HG02885 (cell line): ENCODE measurements around the gene VIPR1.

Source experiments
- ATAC-seq: cut with Tn5 transposase; IDR thresholded peaks from one replicate; pipeline ENCODE4 v1.9.1; 2021; ENCODE audit warnings: mild to moderate bottlenecking; ENCODE audit not compliant: unreplicated experiment, poor library complexity

The VIPR1 gene

DNA sequence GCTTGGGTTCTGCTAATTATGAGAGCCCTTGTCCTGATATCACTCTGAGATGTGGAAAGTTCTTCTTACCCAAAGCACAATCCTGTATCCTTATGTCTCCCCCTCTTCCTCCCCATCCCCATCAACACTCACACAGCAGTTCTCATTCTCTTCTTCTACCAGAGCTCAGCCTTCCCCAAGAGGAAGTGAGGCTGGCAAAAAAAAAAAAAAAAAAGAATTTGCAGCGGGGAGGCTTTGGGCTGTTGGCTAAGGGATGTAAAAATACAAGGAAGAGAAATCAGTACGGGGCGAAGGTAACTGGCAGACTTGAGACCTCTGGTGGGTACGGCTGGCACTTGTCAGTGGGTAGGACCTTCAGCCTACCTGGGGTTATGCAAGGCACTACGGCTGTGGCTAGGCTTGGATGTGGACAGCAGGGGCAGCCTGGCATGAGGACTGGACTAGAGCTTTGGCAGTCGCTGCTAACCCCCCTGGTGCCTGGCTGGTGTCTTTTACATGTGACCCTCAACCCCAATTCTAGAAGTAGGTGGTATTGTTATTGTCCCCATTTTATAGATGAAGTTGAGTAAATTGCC, 5.4 kb downstream of the VIPR1 start:
- no peak for ATAC-seq

- ATAC-seq, result no peak
These were observed 6.1 kb downstream of the VIPR1 start for GRCh38 chr3:42508562-42508961.

DNA sequence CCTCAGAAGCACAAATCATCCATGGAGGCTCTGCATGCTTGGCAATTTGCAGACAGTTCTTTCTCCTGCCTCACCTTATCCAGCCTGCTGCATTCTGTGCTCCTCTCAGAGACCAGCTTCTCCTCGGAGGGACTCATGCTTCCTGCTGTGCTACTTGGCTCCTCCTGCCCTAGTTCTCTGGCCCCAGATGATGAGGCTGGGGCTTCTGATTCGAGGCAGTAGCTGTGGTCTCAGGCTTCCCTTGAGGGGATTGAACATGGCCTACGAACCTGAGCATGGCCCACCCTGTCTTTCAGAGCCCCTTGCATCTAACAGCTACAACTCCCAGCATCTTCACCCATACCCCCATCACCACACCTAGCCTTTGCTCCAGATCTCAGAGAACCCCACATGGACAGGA, 6.7 kb downstream of the VIPR1 start:
- ATAC-seq, result no peak

DNA sequence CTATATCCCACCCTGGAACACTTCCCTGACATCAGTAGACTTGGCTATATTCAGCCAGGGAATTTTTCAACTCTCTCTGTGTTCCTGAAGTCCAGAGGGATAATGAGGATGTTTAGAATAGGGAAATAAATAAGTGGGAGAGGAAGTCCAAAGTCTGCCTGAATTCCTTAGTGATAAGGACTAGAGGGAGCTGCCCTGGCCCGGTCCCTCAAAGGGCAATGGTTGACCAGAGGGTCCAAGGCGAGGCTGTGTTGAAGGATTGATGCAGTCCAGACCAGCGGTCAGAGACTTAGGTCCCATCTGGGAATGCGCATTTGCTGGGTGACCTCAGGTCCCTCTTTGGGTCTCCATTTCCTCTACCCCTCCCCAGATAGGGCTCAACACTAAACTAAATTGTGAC, 7.9 kb downstream of the VIPR1 start:
- no peak for ATAC-seq

- ATAC-seq, result no peak
These were observed 8.8 kb downstream of the VIPR1 start for GRCh38 chr3:42511201-42511600.

GRCh38 chr3:42511736-42512135, 9.3 kb downstream of the VIPR1 start:
- ATAC-seq, result no peak

- no peak for ATAC-seq
These were observed 10.7 kb downstream of the VIPR1 start for GRCh38 chr3:42513121-42513520.

GRCh38 chr3:42513521-42513920, 11.1 kb downstream of the VIPR1 start:
- ATAC-seq, result no peak

DNA sequence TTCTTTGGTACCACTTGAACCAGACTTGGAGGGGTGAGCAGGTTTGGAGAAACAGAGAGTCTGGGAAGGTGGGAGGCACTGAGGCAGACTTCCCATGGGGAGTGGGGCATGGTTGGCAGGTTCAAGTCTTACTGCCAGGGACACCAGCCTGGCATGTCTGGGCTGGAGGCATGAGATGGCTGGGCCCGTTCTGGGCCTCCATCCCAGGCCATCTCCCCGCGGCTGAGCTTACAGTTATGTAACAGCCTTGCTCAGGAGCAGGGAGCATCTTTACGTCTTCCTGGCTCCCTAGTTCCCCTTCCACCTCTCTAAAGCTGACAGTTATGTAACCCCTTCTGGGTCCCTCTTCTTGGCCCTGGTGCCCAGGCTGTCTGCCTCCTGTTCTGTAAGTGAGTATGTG, 12.4 kb downstream of the VIPR1 start:
- ATAC-seq, result no peak

DNA sequence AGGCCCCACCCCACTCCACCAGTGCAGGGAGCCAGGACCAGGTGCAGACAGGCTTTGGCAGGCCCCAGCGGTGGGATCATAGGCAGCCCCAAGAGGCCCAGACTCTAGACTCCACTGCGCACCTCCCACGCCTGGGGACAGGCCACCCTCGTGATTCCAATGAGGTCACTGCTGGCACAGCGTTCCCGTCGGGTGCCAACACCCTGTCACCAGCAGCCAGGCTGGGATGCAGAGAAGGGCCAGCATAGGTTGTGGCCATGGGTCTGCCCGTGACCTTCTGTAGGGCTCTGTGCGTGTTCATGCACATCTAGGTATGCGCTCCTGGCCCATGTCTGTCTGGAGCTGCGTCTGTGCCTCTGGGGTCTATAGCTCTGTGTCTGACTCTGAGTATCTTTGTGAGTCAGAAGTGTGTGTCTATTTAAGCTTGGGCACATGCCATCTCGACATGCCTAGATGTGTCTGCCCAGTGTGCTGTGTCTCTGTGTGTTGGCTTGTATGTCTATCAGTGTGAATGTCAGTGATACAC, 13.0 kb downstream of the VIPR1 start:
- ATAC-seq, result no peak

GRCh38 chr3:42515976-42516375, 13.5 kb downstream of the VIPR1 start:
- ATAC-seq, result no peak

DNA sequence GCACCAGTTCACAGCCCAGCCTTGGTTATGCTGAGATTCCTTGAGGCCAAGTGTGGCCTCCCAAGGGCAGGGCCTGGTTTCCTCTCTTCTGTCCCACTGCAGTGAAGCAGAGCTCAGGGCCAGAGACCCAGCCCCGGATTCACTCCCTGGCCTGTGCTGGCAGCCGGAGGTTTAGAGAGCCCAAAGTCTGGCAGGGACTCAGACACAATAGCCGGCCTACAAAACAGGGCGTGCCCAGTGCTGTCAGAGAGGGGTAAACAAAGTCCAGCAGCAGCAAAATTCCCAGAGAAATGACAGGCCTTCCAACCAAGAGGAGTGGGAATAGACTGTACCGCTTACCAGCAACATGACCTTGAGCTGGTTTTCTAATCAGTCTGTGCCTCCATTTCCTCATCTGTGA, 14.0 kb downstream of the VIPR1 start:
- ATAC-seq, result no peak

DNA sequence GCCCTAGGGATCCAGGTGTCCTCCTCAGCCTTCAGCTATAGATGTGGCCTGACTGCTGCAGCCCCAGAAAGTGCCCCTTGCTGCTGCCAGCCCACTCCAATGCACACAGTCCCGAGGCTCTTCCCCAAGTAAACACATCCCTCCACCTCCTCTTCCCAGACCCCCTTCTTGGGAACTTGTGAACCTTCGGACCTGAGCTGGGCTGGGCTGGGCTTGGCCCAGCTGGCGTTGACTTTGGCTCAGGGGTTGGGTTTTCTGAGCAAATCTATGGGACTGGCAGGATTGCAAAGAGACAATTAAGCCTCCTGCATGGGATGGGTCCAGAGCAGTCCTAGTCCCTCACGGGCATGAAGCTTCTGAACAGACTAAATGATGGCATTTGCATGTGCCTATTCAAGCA, 14.7 kb downstream of the VIPR1 start:
- no peak for ATAC-seq

GRCh38 chr3:42518800-42519567, 16.5 kb downstream of the VIPR1 start:
- no peak for ATAC-seq

DNA sequence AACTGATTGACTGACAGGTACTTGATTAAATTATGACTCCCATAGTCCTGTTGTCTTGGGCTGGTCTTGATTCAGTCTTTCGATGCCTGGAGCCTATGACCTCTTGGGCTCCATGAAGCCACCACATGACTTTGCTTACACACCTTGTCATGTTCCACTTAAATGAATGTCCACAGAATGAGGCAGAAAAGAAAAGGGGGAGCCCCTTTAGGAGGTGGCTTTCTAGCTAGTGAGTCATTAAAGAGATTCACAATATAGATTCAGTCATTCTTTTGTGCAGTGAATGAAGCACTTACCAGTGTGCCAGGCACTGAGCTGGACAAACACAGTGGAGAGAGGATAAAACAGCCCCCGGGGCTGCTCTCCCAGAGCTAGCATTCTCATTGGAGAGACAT, 17.1 kb downstream of the VIPR1 start:
- no peak for ATAC-seq

GRCh38 chr3:42520336-42520735, 17.9 kb downstream of the VIPR1 start:
- ATAC-seq, result no peak

DNA sequence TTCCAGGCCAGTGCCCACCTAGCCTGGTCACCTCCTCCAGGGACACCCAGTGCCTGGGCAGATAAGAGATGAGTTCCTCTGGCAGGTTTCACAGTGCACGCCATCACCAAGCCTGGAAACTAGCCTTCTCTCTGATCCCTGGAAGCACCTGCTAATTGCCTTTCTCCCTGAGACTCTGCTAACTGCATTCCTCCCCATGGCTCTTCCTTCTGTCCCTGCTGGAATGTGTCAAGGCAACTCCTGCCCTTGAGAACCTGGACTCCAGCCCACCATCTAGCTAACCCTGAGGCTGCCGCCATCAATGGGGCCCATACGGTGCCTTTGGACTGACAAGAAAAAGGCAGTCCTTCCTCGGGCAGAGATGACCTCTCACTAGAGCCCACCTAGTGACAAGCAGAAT, 18.5 kb downstream of the VIPR1 start:
- no peak for ATAC-seq

DNA sequence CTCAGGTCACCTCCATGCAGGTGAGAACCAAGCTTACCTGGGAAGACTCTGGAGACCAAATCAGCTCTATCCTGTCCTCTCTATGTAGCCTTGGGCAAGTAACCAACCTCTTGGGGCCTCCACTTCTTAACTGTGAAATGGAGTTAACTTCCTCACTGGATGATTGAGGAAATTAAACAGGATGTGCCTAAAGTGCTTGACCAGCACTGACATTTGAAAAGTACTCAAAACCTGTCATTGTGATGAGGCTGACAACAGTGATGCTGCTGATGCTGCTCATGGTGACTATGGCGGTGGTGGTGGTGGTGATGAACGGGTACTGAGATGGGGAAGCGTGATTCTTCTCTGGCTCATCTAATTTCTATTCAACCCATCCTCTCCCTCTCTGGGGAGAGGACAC, 22.3 kb downstream of the VIPR1 start:
- ATAC-seq, result no peak

DNA sequence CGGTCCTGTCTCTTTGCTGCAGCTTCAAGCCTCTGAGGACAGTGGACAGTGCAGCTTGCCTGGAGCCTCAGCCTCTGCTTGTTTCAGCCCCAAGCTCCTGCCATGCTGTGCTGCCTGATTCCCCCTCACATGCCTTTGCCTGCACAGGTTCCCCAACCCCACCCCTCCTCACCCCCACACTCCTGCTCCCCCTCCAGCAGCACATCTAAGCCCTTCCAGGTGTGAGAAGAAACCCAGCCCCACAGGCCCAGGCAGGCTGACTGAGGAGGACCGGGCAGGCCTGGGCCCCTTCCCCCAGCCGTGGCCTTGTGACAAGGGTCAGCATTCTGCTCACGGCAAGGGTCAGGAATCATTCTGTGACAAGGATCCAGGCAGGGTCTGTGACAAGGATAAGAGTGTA, 22.8 kb downstream of the VIPR1 start:
- ATAC-seq, result no peak

GRCh38 chr3:42525736-42526345, 23.4 kb downstream of the VIPR1 start:
- ATAC-seq, result no peak

GRCh38 chr3:42526616-42527367, 24.3 kb downstream of the VIPR1 start:
- no peak for ATAC-seq
